ENCODE measurements around the gene RPP25L. TPM values are rescaled to one million over a fixed set of nuclear protein-coding genes. Genes with fewer than 3 reads are reported as not detected.

The RPP25L gene
- polyA plus RNA-seq, 1 of the 3 experiments (the other 2 are of a cell fraction), result 47.6 TPM

DNA sequence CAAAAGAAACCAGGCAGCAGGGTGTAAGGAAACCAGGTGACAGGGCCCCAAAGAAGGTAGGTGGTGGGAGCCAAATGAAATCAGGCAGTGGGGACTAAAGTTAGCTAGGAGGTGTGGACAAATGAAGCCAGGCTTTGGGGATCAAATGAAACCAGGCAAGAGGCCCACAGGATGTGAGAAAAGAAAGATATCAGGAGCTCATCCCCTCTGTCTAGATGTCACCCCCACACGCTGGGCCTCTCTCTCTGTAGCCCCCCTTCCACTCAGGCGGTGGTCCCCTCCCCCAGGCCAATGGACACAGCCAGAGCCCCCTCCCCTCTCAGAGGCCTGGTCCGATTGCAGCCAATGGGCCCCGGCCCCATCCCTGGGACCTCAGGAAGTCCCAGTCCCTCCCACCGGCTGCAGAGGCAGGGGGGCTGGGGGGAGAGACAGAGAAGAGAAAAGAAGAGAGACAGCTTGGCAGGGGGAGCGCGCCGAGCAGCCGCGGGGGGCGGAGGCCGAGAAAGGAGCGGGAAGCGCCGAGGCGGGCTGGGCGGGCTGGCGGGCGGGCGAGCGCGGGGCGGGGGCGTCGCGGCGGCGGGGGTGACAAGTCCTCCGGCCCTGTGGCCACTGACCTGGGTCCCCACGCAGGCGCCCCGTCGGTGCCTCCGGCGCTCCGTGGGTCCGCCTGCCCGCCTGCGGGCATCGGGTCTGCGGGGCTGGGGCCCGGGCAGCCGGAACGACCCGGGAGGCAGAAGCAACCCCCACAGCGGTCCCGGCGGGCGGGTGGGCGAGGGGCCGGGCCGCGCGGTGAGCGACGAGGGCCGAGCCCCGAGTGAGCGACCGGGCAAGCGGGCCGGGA, 34.3 kb downstream of the RPP25L start:
- POLR2A ChIA-PET, result interaction anchor here (0.7 to 2.3 kb wide), 6 partner anchors 10 to 149 kb away, joined by 3 to 10 read pairs (median 4); partner anchors contain the start of genes DNAI1 and FAM219A

More for the DNA sequence above, 34.3 kb downstream of the RPP25L start:
- peaks cover 0 to 85% of the 10 kb centered on the region in 2 experiments; a peak in 2 of 4 replicates for H3K4me1 ChIP-seq (ENCODE audit: control insufficient read depth in 1 of 2, insufficient read depth in 2 of 2, low read depth in 1 of 2, low read length in 1 of 2)
- H3K79me2 ChIP-seq (ENCODE audit: insufficient read depth), result no peaks in the 10 kb centered on the region
- peak; percentile 86 for DNase-seq
- CTCF ChIA-PET, result interaction anchor here (0.7 to 12.0 kb wide), 8 partner anchors 11 to 152 kb away, joined by 3 to 129 read pairs (median 5); partner anchors contain the start of gene CNTFR
- TF ChIP-seq JUND (IDR thresholded peaks at IDR 0.05) (no peak), SIN3A (IDR thresholded peaks at IDR 0.05; ENCODE audit: borderline replicate concordance, low read depth, low read length) (no peak), RCOR1 (IDR thresholded peaks at IDR 0.05; ENCODE audit: low read length) (no peak), ELF1 (IDR thresholded peaks at IDR 0.05) (no peak), GATA2 (CRISPR knock-in tag; IDR thresholded peaks at IDR 0.05) (no peak), PBX3 (IDR thresholded peaks at IDR 0.05) (no peak), FOXM1 (IDR thresholded peaks at IDR 0.05; ENCODE audit: low read depth) (no peak), IRF3 (IDR thresholded peaks at IDR 0.05; ENCODE audit: low read depth, low read length) (no peak), USF2 (IDR thresholded peaks at IDR 0.05; ENCODE audit: borderline replicate concordance, low read depth, low read length) (no peak), NRF1 (IDR thresholded peaks at IDR 0.05; ENCODE audit: low read depth, low read length) (no peak), YY1 (IDR thresholded peaks at IDR 0.05; ENCODE audit: low read depth) (no peak), RXRA (IDR thresholded peaks at IDR 0.05; ENCODE audit: borderline replicate concordance, low read depth) (no peak), MXI1 (IDR thresholded peaks at IDR 0.05; ENCODE audit: low read depth, low read length) (no peak), CHD2 (IDR thresholded peaks at IDR 0.05; ENCODE audit: low read length, partially characterized antibody) (no peak), TAF1 (IDR thresholded peaks at IDR 0.05; ENCODE audit: borderline replicate concordance, low read depth, low read length) (no peak), TEAD4 (IDR thresholded peaks at IDR 0.05; ENCODE audit: borderline replicate concordance, insufficient read depth) (no peak), FOXJ3 (CRISPR knock-in tag; IDR thresholded peaks at IDR 0.05) (no peak)
- TF ChIP-seq, protein P1, sequence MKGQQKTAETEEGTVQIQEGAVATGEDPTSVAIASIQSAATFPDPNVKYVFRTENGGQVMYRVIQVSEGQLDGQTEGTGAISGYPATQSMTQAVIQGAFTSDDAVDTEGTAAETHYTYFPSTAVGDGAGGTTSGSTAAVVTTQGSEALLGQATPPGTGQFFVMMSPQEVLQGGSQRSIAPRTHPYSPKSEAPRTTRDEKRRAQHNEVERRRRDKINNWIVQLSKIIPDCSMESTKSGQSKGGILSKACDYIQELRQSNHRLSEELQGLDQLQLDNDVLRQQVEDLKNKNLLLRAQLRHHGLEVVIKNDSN (IDR thresholded peaks at IDR 0.05; ENCODE audit: borderline replicate concordance, low read depth), result no peak
- no peaks in the 10 kb centered on the region for H4K20me1 ChIP-seq (ENCODE audit: insufficient read depth)
- no peaks in the 10 kb centered on the region for H3F3A ChIP-seq (replicated peaks; ENCODE audit: insufficient read depth)
- no peaks in the 10 kb centered on the region for H3K9me3 ChIP-seq
- H3K4me3 ChIP-seq (ENCODE audit: low read depth in 2 of 2, low read length in 1 of 2), result peak overlapping the region; percentile 26 to 35; a peak in 3 of 4 replicates
- no peak overlapping the region for H2AFZ ChIP-seq (ENCODE audit: low read depth)
- H3K4me2 ChIP-seq, result peak overlapping the region; percentile 60
- peak overlapping the region in 1 of 2 experiments; percentile 75; a peak in 2 of 4 replicates for H3K27ac ChIP-seq (ENCODE audit: low read depth in 2 of 2, low read length in 1 of 2)
- H3K9ac ChIP-seq, result no peak overlapping the region
- 20% methylated on average over 18 of the region's 62 CpGs for WGBS (ENCODE audit: low lambda C conversion rate)
- peaks cover 33% of the 10 kb centered on the region for H3K27me3 ChIP-seq (ENCODE audit: insufficient read depth)
- H3K9me2 ChIP-seq, result no peaks in the 10 kb centered on the region
- no peaks in the 10 kb centered on the region for H3K36me3 ChIP-seq (replicated peaks in 1 of 2; ENCODE audit: control insufficient read depth in 1 of 2, insufficient read depth in 2 of 2, low read length in 1 of 2)
